HG02885 (cell line): ENCODE results near the gene KRTAP5-6.

Experiments
- ATAC-seq: cut with Tn5 transposase; IDR thresholded peaks from one replicate; pipeline ENCODE4 v1.9.1; 2021; ENCODE audit warnings: mild to moderate bottlenecking; ENCODE audit not compliant: unreplicated experiment, poor library complexity

The KRTAP5-6 gene

DNA sequence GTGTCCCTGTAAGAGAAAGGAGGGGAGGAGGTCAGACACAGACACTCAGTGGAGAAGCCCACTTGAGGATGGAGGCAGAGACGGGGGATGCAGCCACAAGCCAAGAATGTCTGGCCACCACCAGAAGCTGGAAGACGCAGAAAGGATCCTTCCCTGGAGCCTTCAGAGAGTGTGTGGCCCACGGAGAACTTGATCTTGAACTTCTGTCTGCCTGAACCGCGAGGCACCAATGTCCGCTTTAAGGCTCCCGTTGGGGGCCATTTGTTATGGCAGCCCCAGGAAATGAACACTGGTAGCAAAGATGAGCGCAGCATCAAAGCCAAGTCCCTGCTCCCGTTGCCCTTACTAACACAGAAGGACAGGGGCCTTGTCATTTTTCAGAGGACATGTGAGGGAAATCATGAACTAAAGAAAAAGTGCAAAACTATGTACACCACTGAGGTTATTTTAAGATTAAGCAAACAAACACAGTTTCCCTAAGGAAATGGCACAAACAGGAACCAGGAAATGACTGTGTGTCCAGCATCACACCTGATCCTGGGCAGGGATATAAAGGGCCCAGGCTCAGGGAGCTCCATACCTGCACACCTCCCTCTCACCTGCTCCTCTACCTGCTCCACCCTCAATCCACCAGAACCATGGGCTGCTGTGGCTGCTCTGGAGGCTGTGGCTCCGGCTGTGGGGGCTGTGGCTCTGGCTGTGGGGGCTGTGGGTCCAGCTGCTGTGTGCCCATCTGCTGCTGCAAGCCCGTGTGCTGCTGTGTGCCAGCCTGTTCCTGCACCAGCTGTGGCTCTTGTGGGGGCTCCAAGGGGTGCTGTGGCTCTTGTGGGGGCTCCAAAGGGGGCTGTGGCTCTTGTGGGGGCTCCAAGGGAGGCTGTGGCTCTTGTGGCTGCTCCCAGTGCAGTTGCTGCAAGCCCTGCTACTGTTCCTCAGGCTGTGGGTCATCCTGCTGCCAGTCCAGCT, at the start of gene KRTAP5-6:
KRTAP5-6 (plus strand) TSS at position 588 of the 963 bp plus-strand sequence; CDS start at position 639, 51 bp downstream.
- no peak for ATAC-seq

DNA sequence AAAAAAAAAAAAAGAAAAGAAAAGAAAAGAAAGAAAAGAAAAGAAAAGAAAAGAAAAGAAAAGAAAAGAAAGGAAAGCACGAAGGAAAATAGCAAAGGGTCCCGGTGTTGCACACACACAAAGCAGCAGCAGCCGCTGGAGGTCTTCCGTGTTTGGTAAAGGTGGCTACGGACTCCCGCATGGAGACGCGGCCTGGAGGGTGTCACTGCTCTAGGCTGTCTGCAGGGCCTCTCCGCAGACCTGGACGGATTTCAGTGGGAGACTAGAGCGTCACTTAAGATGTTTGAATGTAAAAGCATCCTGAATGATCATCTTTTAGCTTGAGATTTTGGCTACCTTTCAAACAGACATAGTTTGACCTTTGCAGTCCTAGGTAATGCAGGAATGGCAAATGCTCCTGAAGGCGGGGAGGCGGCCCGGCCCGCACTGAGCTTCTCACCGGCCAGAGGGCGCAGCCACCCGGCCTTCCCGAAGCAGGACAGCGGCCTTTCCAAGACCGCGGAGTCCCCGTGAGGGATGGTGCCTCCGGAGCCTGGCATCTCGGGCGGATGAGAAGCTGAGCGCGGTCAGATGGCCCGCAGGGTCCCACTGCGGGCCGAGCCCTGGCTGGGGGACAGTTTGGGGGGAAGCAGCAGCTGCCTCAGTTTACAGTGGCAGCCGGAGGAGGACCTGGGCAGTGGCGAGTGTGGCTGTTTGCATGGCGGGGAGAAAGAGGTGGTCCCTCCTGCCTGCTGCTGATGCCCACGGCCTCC, 48.9 kb upstream of the KRTAP5-6 start:
- ATAC-seq = no peak

- no peak for ATAC-seq
Measured at GRCh38 chr11:1648653-1649420, 48.2 kb upstream of the KRTAP5-6 start.

GRCh38 chr11:1650034-1650917, 46.7 kb upstream of the KRTAP5-6 start:
- ATAC-seq = no peak

GRCh38 chr11:1650918-1651262, 46.1 kb upstream of the KRTAP5-6 start:
- no peak for ATAC-seq

- no peak for ATAC-seq
Measured at GRCh38 chr11:1651411-1651980, 45.5 kb upstream of the KRTAP5-6 start.

- ATAC-seq = no peak
Measured at GRCh38 chr11:1652026-1652425, 45.0 kb upstream of the KRTAP5-6 start.

- ATAC-seq = no peak
Measured at GRCh38 chr11:1652442-1652770, 44.6 kb upstream of the KRTAP5-6 start.

DNA sequence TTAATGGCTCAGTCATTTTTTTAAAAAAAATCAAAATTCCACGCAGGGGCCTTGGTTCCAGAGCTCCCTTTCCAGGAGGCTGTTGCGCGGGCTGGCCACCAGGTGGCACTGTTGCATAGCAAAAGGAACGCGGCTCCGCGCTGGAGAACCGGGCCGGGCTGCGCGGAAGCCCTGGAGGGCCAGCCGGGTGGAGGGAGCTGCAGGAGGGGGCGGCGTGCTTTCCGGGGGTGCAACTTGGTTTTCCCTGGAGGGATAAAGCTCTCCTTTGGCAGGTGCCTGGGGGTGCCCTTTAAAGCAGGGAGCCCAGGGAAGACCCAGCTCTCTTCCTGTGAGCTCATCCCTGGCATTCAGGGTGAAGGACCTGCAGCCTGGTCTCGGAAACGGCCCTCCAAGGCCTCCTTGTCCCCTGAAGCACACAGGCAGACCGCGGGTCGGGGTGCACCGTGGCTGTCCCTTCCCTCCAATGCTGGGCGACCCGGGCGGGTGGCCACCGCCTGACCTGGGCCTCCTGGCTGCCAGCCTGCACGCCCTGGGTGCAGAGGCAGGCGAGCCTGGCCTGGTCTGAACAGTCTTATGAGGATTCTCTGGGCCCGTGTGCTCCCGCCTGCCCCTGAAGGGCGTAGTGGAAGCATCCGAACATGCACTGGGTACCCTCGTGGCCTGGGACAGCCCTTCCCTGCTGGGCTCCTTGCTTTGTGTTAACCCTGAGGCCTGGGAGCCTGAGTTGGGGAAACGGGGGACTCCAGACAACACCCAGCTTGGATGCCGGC, 44.0 kb upstream of the KRTAP5-6 start:
- ATAC-seq = no peak

DNA sequence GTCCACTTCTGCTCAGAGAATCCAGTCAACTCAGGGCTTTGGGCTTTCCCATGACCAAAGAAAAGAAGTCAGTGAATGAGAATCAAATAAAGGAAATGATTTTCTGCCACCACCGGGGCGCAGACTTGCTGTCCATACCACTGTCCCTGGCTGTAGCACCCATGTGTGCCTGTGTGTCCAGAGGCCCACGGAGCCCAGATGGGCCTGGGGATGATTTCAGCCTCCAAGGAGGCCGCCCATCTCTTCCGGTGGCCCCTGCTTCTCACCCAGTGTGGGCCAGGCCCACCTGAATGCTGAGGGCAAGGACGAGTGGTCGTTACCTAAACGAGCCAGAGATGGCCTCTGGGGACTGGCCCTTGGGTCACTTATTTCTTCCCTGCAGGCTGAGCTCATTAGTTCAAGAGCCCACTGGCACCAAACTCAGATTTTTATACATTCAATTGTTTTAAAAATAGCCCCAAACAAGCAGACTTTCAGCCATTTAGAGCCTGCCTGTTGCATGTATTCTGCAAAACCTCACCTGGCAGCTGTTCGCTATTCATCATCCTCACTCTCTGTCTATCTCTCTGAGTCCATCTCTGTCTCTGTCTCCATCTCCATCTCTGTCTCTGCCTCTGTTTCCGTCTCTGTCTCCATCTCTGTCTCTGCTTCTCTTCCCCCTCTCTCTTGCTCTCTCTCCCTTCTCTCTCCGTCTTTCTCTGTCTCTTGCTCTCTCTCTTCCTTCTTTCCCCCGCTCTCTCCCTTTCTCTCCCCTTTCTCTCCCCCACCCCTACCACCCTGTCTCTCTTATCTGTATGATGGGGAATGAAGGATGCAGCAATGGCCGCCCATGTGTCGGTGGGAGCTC, 43.2 kb upstream of the KRTAP5-6 start:
- no peak for ATAC-seq

DNA sequence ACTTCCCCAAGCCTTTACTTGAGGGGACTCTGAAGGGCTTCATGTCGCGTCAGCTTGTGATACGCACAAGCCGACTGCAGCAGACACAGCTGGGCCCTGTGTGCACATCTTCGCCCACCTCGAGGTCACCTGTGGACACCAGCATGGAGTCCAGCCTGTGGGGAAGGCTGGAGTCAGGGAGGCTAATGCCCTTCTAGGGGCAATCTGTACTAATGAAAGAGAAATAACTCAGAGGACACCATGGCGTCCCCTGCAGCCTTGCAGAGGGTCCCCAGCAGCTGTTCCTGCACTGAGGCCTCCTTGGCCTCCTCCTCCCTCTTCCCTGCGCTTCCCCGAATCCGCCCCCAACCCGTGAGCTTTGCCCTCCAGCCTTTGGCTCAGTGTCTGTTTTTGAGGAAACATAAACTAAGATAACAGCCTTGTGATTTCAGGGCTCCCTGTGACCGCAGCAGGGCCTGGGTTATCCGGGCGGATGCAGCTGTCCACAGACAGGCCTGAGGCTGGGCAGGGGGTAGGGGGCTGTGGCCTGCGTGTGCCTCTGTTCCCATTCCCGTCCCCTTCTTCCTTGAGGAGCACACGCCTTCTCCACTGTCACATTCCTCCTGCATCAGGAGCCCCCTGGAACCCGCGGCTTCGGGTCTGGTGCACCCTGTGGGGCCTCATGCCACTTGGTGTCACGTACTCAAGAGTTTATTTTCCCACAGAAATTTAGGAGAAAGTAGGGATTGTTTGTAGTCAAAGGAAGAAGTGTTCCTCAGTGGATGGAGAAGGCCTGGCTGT, 42.4 kb upstream of the KRTAP5-6 start:
- ATAC-seq = no peak

GRCh38 chr11:1655168-1656060, 41.6 kb upstream of the KRTAP5-6 start:
- no peak for ATAC-seq

- no peak for ATAC-seq
Measured at GRCh38 chr11:1656061-1656441, 40.9 kb upstream of the KRTAP5-6 start.

DNA sequence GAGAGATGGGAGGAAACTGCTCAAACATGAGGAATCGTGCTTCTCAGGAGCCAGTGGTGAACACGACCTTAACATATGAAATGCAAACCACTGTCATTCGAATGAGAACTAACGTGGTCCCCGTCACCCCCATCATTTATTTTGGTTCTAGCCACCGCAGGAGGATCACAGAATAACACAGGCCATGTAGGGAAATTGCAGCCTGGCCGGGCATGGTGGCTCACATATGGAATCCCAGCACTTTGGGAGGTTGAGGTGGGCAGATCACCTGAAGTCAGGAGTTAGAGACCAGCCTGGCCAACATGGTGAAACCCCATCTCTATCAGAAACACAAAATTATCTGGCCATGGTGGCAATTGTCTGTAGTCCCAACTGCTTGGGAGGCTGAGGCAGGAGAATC, 40.3 kb upstream of the KRTAP5-6 start:
- no peak for ATAC-seq

DNA sequence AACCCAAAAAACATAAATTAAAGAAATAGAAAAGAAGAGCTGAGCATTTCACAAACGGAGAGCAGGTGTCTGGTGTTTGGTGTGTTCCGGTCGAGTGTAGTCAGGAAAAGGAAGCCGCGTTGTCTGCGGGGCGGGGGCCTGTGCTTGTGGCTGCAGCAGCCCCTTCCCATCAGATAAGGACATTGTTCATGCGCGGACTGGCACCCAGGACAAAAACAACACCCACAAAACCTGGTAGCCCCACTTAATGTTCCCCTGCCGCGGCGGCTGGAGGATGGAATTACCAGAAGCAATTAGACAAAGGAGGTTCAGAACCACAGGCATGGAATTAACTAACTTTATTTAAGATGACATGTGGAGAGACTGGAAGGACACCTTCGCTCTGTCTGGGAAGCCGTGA, 37.5 kb upstream of the KRTAP5-6 start:
- no peak for ATAC-seq
